ENCODE data around the gene ELL2. TPM values are rescaled to one million over a fixed set of nuclear protein-coding genes. Genes with fewer than 3 reads are reported as not detected.

Gene ELL2
- total RNA-seq, 1 experiment from 2014 or later = 24.4 TPM

DNA sequence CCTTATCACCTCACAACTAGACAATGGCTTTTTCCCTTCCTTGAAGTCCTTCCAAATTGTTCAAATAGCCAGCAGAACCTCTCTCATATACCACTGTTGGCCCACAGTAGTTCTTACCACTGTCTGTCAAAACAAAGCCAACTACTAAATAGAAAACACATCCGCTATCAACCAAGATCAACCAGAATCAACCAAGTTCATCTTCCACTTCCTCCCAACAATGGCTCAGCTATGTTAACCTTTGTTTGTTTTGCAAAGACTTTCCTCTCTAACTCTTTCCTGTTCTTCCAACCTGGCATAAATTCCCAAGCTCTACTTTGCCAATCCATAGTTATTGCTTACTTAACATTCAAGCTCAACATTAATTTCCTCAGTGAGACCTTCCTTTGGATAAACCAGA, 15.2 kb downstream of the ELL2 start:
- Mint-ChIP-seq H3K4me1 (peaks cover 19% of the 10 kb centered on the region), H3K27ac (no peak overlapping the region), H3K4me3 (no peak overlapping the region), H3K9me3 (peaks cover 1% of the 10 kb centered on the region), H3K36me3 (no peaks in the 10 kb centered on the region), H3K27me3 (ENCODE audit: low read depth) (no peaks in the 10 kb centered on the region)
- TF ChIP-seq ZNF416 (CRISPR knock-in tag; IDR thresholded peaks at IDR 0.05) (no peak), ATF1 (CRISPR knock-in tag; IDR thresholded peaks at IDR 0.05) (no peak), TEAD4 (CRISPR knock-in tag; IDR thresholded peaks at IDR 0.05) (no peak), NFE2L1 (CRISPR knock-in tag; IDR thresholded peaks at IDR 0.05) (no peak), KAT7 (CRISPR knock-in tag; IDR thresholded peaks at IDR 0.05; ENCODE audit: borderline replicate concordance) (no peak), ZMAT4 (CRISPR knock-in tag; IDR thresholded peaks at IDR 0.05) (no peak), ZSCAN18 (CRISPR knock-in tag; IDR thresholded peaks at IDR 0.05) (no peak), ZNF396 (CRISPR knock-in tag; IDR thresholded peaks at IDR 0.05; ENCODE audit: borderline replicate concordance) (no peak), NFYB (CRISPR knock-in tag; conservative IDR thresholded peaks at IDR 0.05; ENCODE audit: low read depth) (no peak), PRRX2 (CRISPR knock-in tag; IDR thresholded peaks at IDR 0.05) (no peak), MXD4 (CRISPR knock-in tag; IDR thresholded peaks at IDR 0.05; ENCODE audit: borderline replicate concordance) (no peak), MYBL2 (CRISPR knock-in tag; IDR thresholded peaks at IDR 0.05) (no peak)
- POLR2A ChIA-PET = no interaction called here
- DNase-seq (ENCODE audit: low spot score) (no peak), ATAC-seq (no peak)
- CTCF ChIA-PET = interaction anchor here (0.9 kb wide), 1 partner anchor 42 kb away, joined by 3 read pairs; no protein-coding TSS in a partner anchor

GRCh38 chr5:95942968-95943367, 18.7 kb downstream of the ELL2 start:
- H3K27ac Mint-ChIP-seq = no peak overlapping the region
- no peaks in the 10 kb centered on the region for H3K36me3 Mint-ChIP-seq
- H3K4me1 Mint-ChIP-seq = peaks cover 43% of the 10 kb centered on the region
- ATAC-seq (no peak), DNase-seq (ENCODE audit: low spot score) (no peak)
- no peaks in the 10 kb centered on the region for H3K27me3 Mint-ChIP-seq (ENCODE audit: low read depth)
- H3K4me3 Mint-ChIP-seq = no peak overlapping the region
- POLR2A ChIA-PET = no interaction called here
- CTCF ChIA-PET = no interaction called here
- no peaks in the 10 kb centered on the region for H3K9me3 Mint-ChIP-seq
- TF ChIP-seq ZNF317 (CRISPR knock-in tag; IDR thresholded peaks at IDR 0.05; ENCODE audit: borderline replicate concordance, low read depth) = no peak
- no peak for TF ChIP-seq NR1H2 (CRISPR knock-in tag; IDR thresholded peaks at IDR 0.05)
- no peak for TF ChIP-seq TCF7 (CRISPR knock-in tag; IDR thresholded peaks at IDR 0.05; ENCODE audit: low read depth)
- no peak for TF ChIP-seq FOXJ3 (CRISPR knock-in tag; IDR thresholded peaks at IDR 0.05; ENCODE audit: borderline replicate concordance)
- no peak for TF ChIP-seq ELF4 (CRISPR knock-in tag; IDR thresholded peaks at IDR 0.05; ENCODE audit: low read depth)
- TF ChIP-seq, protein P1, sequence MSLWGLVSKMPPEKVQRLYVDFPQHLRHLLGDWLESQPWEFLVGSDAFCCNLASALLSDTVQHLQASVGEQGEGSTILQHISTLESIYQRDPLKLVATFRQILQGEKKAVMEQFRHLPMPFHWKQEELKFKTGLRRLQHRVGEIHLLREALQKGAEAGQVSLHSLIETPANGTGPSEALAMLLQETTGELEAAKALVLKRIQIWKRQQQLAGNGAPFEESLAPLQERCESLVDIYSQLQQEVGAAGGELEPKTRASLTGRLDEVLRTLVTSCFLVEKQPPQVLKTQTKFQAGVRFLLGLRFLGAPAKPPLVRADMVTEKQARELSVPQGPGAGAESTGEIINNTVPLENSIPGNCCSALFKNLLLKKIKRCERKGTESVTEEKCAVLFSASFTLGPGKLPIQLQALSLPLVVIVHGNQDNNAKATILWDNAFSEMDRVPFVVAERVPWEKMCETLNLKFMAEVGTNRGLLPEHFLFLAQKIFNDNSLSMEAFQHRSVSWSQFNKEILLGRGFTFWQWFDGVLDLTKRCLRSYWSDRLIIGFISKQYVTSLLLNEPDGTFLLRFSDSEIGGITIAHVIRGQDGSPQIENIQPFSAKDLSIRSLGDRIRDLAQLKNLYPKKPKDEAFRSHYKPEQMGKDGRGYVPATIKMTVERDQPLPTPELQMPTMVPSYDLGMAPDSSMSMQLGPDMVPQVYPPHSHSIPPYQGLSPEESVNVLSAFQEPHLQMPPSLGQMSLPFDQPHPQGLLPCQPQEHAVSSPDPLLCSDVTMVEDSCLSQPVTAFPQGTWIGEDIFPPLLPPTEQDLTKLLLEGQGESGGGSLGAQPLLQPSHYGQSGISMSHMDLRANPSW (CRISPR knock-in tag; conservative IDR thresholded peaks at IDR 0.05; ENCODE audit: low read depth) = no peak
- TF ChIP-seq ZNF281 (CRISPR knock-in tag; IDR thresholded peaks at IDR 0.05) = no peak
- no peak for TF ChIP-seq PRRX2 (CRISPR knock-in tag; IDR thresholded peaks at IDR 0.05)
- TF ChIP-seq FOXP4 (CRISPR knock-in tag; IDR thresholded peaks at IDR 0.05) = no peak
- TF ChIP-seq, protein P2, sequence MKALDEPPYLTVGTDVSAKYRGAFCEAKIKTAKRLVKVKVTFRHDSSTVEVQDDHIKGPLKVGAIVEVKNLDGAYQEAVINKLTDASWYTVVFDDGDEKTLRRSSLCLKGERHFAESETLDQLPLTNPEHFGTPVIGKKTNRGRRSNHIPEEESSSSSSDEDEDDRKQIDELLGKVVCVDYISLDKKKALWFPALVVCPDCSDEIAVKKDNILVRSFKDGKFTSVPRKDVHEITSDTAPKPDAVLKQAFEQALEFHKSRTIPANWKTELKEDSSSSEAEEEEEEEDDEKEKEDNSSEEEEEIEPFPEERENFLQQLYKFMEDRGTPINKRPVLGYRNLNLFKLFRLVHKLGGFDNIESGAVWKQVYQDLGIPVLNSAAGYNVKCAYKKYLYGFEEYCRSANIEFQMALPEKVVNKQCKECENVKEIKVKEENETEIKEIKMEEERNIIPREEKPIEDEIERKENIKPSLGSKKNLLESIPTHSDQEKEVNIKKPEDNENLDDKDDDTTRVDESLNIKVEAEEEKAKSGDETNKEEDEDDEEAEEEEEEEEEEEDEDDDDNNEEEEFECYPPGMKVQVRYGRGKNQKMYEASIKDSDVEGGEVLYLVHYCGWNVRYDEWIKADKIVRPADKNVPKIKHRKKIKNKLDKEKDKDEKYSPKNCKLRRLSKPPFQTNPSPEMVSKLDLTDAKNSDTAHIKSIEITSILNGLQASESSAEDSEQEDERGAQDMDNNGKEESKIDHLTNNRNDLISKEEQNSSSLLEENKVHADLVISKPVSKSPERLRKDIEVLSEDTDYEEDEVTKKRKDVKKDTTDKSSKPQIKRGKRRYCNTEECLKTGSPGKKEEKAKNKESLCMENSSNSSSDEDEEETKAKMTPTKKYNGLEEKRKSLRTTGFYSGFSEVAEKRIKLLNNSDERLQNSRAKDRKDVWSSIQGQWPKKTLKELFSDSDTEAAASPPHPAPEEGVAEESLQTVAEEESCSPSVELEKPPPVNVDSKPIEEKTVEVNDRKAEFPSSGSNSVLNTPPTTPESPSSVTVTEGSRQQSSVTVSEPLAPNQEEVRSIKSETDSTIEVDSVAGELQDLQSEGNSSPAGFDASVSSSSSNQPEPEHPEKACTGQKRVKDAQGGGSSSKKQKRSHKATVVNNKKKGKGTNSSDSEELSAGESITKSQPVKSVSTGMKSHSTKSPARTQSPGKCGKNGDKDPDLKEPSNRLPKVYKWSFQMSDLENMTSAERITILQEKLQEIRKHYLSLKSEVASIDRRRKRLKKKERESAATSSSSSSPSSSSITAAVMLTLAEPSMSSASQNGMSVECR (CRISPR knock-in tag; IDR thresholded peaks at IDR 0.05; ENCODE audit: borderline replicate concordance) = no peak
- TF ChIP-seq CBFB (CRISPR knock-in tag; IDR thresholded peaks at IDR 0.05; ENCODE audit: low read depth) = no peak
- no peak for TF ChIP-seq TEAD4 (CRISPR knock-in tag; IDR thresholded peaks at IDR 0.05)
- TF ChIP-seq GTF2I (CRISPR knock-in tag; conservative IDR thresholded peaks at IDR 0.05) = no peak
